Measurements from ENCODE around the gene MFNG.

MFNG gene

DNA sequence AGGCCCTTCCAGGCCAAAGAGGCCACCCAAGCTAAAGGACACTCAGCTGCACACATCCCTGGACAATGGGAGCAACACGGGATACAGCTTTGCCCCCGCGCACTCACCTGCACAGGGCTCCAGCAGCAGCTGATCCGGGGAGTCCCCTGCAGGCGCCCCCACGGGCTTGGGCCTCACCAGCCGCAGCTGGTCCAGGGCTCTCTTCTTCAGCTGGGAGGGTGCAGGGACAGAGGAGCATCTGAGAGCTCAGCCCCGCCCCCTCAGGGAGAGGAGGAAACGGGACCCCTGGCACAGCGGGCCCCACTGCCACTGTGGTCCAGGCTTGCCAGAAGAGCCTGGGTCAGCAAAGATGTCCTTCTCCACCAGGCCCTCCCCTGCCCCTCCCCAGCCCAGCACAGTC is 7.8 kb upstream of the MFNG start:
- TF ChIP-seq, protein P1, sequence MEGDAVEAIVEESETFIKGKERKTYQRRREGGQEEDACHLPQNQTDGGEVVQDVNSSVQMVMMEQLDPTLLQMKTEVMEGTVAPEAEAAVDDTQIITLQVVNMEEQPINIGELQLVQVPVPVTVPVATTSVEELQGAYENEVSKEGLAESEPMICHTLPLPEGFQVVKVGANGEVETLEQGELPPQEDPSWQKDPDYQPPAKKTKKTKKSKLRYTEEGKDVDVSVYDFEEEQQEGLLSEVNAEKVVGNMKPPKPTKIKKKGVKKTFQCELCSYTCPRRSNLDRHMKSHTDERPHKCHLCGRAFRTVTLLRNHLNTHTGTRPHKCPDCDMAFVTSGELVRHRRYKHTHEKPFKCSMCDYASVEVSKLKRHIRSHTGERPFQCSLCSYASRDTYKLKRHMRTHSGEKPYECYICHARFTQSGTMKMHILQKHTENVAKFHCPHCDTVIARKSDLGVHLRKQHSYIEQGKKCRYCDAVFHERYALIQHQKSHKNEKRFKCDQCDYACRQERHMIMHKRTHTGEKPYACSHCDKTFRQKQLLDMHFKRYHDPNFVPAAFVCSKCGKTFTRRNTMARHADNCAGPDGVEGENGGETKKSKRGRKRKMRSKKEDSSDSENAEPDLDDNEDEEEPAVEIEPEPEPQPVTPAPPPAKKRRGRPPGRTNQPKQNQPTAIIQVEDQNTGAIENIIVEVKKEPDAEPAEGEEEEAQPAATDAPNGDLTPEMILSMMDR (IDR thresholded peaks at IDR 0.05; ENCODE audit: borderline replicate concordance, control extremely low read depth, extremely low read depth, insufficient read depth, missing control alignments), result no peak
- in situ Hi-C loops (cut with MboI; ENCODE audit: low sequenced_read_pairs, unreplicated experiment), result no loop called here
- DNase-seq (ENCODE audit: low spot score), result no peak

DNA sequence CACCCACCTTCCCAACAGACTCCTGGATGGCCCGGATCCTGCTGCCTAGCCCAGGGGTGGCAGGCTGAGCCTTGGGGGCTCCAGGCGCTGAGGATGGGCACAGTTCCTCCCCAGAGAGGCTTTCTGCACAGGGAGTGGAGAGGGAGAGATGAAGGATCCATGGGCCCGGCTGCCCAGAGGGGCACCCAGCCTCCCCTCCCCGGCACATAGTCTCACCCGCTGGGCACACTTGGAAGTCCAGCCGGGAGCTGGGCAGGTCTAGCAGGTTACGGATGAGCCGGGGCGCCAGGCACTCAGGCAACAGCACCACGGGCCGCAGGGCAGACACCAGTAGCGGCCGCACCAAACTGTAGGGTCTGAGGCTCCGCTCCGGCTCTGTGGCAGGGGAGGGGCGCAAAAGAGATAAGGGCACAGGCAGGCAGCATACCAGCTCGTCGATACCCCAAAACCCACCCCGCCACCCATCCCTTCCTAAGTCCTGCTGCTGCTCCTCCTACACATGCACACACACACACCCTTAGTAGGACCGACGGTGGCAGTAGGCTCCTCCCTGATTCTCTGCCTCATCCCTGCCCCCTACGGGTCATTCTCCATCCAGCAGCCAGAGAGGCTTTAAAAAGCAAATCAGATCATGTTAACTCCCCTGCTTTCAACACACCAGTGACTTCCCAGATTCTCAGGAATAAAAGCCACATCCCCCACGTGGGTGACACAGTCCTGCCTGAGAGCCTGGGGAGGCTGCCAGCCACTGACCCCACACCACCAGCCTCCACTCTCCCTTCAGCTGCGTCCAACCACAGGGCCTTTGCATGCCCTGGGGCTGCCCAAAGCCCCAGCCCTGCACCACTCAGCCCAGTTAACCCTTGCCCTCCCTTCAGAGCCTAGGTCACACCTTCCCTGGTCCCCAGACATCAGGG is 6.5 kb upstream of the MFNG start:
- TF ChIP-seq, protein P1 (IDR thresholded peaks at IDR 0.05; ENCODE audit: borderline replicate concordance, control extremely low read depth, extremely low read depth, insufficient read depth, missing control alignments), result peak; percentile 36
- peak; percentile 81 for DNase-seq (ENCODE audit: low spot score)
- in situ Hi-C loops (cut with MboI; ENCODE audit: low sequenced_read_pairs, unreplicated experiment), result no loop called here

DNA sequence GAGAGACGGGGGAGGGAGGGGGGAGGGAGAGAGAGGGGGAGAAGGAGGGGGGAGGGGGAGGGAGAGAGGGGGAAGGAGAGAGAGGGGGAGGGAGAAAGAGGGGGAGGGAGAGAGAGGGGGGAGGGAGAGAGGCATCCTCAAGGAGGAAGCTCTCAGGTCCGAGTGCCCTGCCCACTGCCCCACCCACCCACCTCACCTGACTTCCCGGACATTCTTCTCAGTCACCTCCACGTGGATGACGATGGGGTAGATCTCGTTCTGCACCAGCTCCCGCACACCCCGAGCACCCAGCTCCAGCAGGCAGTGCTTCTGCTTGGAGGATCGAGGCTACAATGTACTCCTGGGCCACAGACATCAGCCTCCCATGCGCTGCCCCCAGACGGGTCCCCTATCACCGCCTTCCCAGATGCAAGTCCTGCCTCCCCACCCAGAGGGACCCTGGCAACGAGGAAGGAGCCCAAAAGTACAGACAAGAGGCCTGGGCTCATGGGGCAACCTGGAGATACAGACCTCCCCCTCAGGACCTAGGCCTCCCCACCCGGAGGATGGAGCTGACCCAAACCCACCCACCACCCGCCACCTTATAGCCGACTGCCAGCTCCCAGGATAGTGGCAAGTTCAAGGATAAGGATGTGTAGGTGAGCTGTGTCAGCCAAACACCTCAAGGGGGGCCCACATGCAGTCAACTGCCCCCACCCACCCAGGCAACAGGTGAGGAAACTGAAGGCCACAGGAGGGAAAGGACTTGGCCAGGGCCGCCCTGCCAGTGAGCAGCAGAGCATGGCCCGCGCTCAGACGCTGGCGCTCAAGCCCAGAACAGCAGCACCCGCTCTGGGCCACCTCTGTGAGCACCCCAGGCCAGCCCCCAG is 5.6 kb upstream of the MFNG start:
- no peak for DNase-seq (ENCODE audit: low spot score)
- TF ChIP-seq, protein P1 (IDR thresholded peaks at IDR 0.05; ENCODE audit: borderline replicate concordance, control extremely low read depth, extremely low read depth, insufficient read depth, missing control alignments), result no peak
- in situ Hi-C loops (cut with MboI; ENCODE audit: low sequenced_read_pairs, unreplicated experiment), result no loop called here

DNA sequence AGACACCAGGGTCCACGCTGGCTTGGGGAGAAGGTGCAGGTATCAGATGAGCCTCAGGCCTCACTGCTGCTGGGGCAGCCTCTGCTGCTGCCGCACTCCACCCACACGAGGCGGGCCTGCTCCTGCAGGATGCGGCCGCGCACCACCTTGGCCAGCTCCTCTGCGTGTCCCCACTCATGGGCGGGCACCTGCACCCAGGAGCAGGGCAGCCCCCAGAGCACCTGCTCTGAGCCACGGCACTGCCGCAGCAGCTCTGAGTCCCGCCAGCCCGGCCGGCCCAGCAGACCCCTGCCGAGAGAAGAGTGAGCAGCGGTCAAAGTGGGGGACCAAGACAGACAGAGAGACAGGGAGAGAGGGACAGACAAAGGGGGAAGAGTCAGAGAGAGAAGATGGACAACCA is 4.9 kb upstream of the MFNG start:
- TF ChIP-seq, protein P1 (IDR thresholded peaks at IDR 0.05; ENCODE audit: borderline replicate concordance, control extremely low read depth, extremely low read depth, insufficient read depth, missing control alignments), result no peak
- in situ Hi-C loops (cut with MboI; ENCODE audit: low sequenced_read_pairs, unreplicated experiment), result no loop called here
- DNase-seq (ENCODE audit: low spot score), result no peak

DNA sequence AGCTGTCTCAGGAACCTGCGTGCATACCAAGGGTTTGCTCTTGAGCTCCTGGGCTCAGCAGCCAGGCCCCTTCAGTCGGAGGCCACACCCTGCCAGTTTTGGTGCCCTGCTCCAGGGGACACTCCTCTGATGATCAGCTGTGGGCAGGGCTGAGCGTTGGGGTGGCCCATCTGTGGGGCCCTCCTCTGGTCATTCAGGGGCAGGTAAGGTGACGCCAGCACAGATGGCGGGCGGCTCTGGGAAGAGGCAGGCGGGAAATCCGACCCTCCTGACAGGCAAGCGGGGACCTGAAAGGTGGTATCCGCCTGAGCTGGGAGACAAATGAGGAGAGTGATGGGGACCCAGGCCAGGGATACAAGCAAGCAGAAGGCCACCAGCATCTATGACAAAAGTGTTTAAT is 3.8 kb upstream of the MFNG start:
- in situ Hi-C loops (cut with MboI; ENCODE audit: low sequenced_read_pairs, unreplicated experiment), result no loop called here
- DNase-seq (ENCODE audit: low spot score), result no peak

More for the DNA sequence above, 3.8 kb upstream of the MFNG start:
- TF ChIP-seq, protein P1 (IDR thresholded peaks at IDR 0.05; ENCODE audit: borderline replicate concordance, control extremely low read depth, extremely low read depth, insufficient read depth, missing control alignments), result no peak
